Measurements from ENCODE around the gene IL4I1.

GRCh38 chr19:49840321-49840720 lies 56.4 kb downstream of the IL4I1 start:
- no peak for TF ChIP-seq EZH2 (IDR thresholded peaks at IDR 0.05)
- no peak for TF ChIP-seq POLR2AphosphoS5 (IDR thresholded peaks at IDR 0.05; ENCODE audit: borderline replicate concordance, low read depth, low read length)

All from SK-N-MC (cell line).